Ectodermal cell (in vitro differentiated cells): ENCODE data around the gene KIF17.
A peak's percentile ranks its signal among the peaks of the same experiment; 100 is the strongest.

Source experiments
- H3K27ac ChIP-seq: 2 replicates; pipeline ENCODE4 v1.7.0; 2013; ENCODE audit warnings: mild to moderate bottlenecking, low read depth, low read length; ENCODE audit not compliant: insufficient read depth, poor library complexity, severe bottlenecking
- H3K27me3 ChIP-seq: 2 replicates; pipeline ENCODE4 v1.7.0; 2013; ENCODE audit warnings: mild to moderate bottlenecking, low read length; ENCODE audit not compliant: insufficient read depth, control insufficient read depth, poor library complexity, severe bottlenecking
- H3K36me3 ChIP-seq: one replicate; pipeline ENCODE4 v1.7.0; 2013; ENCODE audit warnings: low read length; ENCODE audit not compliant: control insufficient read depth, insufficient read depth
- H3K4me1 ChIP-seq: one replicate; pipeline ENCODE4 v1.7.0; 2013; ENCODE audit warnings: low read length; ENCODE audit not compliant: control insufficient read depth, insufficient read depth
- H3K4me3 ChIP-seq: 2 replicates; pipeline ENCODE4 v1.7.0; 2013; ENCODE audit warnings: low read depth, low read length, control low read depth; ENCODE audit not compliant: insufficient read depth
- H3K9me3 ChIP-seq: 2 replicates; pipeline ENCODE4 v1.7.0; 2013; ENCODE audit warnings: mild to moderate bottlenecking, low read length, moderate library complexity; ENCODE audit not compliant: control insufficient read depth
- WGBS, 2 experiments: methylation state at CpG; one replicate each; pipeline ENCODE4 v1.1.7; 2013; ENCODE audit warnings: missing lambda C conversion rate in 2 of 2; 5-methylcytosine and 5-hydroxymethylcytosine counted together

The KIF17 gene

DNA sequence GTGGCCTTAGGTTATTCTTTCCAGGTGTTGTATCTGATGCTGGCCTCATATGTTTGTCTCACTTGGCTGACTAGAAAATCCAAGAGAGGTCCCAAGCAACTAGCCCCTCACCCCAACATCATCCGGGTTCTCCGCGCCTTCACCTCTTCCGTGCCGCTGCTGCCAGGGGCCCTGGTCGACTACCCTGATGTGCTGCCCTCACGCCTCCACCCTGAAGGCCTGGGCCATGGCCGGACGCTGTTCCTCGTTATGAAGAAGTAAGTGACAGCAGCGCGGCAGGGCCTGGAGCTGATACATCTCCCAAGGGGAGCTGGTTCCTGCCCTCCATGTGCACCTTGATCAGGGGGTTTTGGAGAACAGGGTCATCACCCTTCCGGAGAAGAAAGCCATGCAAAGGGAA is 73.4 kb downstream of the KIF17 start:
- no peaks in the 10 kb centered on the region for H3K27me3 ChIP-seq
- no peak overlapping the region for H3K27ac ChIP-seq
- H3K4me3 ChIP-seq: no peak overlapping the region
- no peaks in the 10 kb centered on the region for H3K9me3 ChIP-seq
- 94 to 97% methylated on average over 13 of the region's 13 CpGs for WGBS, 2 experiments
- H3K36me3 ChIP-seq: no peaks in the 10 kb centered on the region
- H3K4me1 ChIP-seq: no peaks in the 10 kb centered on the region

DNA sequence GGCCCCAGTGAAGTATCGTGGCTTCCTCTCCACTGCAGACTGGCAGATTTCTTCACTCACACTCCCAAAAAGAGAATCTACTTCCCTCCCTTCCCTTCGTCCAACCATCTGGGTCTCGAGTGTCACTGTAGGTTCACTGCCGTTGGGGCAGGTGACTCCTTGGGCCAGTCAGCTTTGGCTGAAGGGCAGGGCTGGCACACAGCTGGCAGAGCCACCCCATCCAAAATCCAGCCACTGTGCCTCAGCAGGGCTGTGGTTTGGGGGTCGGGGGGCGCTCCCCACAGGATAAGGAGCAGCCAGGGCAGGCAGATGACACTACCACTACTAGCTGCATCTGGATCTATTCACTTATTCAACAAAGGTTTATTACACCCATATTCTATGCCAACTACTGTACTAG is 74.7 kb downstream of the KIF17 start:
- Histone ChIP-seq H3K27me3 (no peaks in the 10 kb centered on the region), H3K36me3 (no peaks in the 10 kb centered on the region), H3K27ac (no peak overlapping the region), H3K4me1 (no peaks in the 10 kb centered on the region), H3K9me3 (no peaks in the 10 kb centered on the region), H3K4me3 (no peak overlapping the region)
- WGBS, 2 experiments: 90 to 93% methylated on average over 6 of the region's 6 CpGs

DNA sequence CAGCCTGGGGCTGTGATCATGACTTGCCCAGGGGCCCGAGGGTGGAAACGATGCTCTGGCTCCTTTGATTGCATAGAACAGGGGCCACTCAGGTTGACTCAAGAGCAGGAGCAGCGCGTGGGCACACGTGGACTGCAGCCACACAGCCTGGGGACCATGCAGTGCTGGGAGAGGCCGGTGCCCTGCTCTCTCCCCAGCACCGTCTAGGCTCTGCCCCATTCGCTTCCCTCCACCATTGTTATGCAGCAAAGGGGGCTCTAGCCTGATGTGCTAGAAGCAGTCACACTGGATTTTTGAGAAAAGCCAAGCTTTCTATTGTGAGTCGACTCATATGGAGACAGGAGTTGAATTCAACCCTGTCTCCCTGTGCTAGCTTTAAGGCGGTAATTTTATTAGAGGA is 75.8 kb downstream of the KIF17 start:
- Histone ChIP-seq H3K36me3 (no peaks in the 10 kb centered on the region), H3K9me3 (no peaks in the 10 kb centered on the region), H3K27ac (no peak overlapping the region), H3K4me1 (no peaks in the 10 kb centered on the region), H3K4me3 (no peak overlapping the region), H3K27me3 (no peaks in the 10 kb centered on the region)
- whole genome bisulfite sequencing, 2 experiments: 71% methylated on average over 10 of the region's 10 CpGs

DNA sequence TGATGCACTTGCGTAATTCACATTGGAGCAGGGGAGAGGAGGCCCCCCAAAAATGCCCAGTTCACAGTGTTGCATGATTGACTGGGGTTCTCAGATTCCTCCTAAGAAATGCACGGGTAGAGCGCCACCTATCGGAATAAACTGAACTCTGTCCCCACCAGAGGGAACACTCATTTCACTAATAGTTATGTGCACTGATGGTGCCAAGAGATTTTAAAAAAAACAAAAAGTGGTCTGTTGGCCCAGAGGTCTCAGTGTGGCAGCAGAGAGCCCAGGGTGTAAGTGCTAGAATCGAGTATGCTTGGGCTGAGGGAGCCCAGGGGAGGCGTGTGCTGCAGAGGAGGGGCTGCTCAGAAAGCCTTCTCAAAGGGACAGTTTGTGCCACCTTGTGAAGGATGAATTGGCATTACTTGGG is 77.6 kb downstream of the KIF17 start:
- H3K27ac ChIP-seq: no peak overlapping the region
- 22 to 24% methylated on average over 6 of the region's 6 CpGs for WGBS, 2 experiments
- no peaks in the 10 kb centered on the region for H3K9me3 ChIP-seq
- H3K36me3 ChIP-seq: no peaks in the 10 kb centered on the region
- no peak overlapping the region for H3K4me3 ChIP-seq
- H3K4me1 ChIP-seq: no peaks in the 10 kb centered on the region
- H3K27me3 ChIP-seq: no peaks in the 10 kb centered on the region

DNA sequence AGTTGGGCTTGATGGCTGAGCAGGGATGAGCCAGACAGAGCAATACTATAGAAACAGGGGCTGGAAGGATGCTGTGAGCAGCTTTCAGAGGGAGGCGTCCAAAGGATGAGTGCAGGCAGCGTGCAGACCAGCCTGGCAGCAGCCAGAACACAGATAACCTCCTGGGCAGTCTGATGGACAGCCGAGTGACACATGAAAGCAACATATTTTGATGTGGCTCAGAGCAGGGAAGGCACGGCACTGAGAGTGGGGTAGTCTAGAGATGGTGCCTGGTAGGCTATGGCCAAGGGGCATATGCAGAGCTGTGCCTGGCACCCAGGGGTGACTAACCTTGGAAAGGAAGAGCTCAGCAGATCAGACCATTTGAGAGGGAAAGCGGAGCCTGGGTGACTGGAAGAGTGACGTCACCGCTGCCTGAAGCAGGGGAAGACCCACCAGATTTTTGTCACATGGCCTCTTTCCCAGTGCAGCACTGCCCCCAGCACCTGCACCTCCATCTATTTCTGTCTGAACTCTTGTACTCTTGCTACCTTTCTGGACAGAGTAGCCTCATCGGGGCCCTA is 80.9 kb downstream of the KIF17 start:
- no peaks in the 10 kb centered on the region for H3K36me3 ChIP-seq
- no peak overlapping the region for H3K27ac ChIP-seq
- no peak overlapping the region for H3K4me3 ChIP-seq
- no peaks in the 10 kb centered on the region for H3K9me3 ChIP-seq
- WGBS, 2 experiments: 91 to 96% methylated on average over 8 of the region's 8 CpGs
- no peaks in the 10 kb centered on the region for H3K4me1 ChIP-seq
- no peaks in the 10 kb centered on the region for H3K27me3 ChIP-seq

DNA sequence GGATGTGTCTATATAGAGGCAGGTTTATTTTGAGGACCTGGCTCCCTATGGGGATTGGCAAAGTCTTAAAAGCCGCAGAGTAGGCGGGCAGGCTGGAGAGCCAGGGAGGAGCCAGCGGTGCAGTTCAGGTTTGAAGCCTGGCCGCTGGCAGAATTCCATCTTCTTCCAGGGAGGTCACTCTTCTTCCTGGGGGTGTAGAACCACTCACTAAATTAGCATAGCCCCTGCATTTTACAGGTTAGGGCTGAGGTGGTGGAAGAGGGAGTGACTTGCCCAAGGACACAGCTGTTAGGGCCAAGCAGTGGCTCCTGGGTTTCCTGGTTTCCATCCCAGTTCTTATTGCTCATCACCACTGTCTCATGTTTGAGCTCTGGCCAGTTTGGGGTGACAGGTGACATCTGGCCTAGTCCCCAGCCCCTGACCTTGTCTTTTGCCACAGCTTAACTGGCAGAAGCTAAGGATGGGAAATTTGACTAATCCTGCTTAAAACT is 83.2 kb downstream of the KIF17 start:
- WGBS, 2 experiments: 2 to 3% methylated on average over 4 of the region's 4 CpGs

DNA sequence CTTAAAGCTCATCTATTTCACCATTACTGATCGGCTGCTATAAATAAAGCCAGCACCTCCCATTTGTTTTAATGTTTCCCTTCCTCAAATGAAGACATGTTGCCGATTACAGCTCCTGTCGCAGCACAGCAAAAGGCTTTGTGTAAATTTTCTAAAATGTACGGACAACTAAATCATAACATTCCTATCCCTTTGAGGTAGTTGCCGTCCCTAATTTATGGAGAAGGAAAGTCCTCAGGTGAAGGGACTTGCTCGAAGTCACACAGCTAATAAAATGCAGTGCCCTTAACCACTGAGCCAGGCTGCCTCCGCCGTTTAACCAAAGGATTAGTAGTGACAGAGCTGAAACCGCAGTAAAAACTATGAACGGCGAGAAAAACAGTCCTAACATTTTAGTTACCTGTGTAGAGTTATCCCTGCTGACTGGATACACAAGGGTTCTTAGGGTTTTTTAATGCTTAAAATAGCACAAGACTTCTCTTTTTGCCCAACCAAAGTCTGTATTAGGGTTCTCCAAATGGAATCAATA is 83.7 kb downstream of the KIF17 start:
- H3K36me3 ChIP-seq: no peaks in the 10 kb centered on the region
- H3K27me3 ChIP-seq: no peaks in the 10 kb centered on the region
- H3K4me3 ChIP-seq: peak overlapping the region; percentile 87
- no peak overlapping the region for H3K27ac ChIP-seq
- 4% methylated on average over 11 of the region's 11 CpGs for WGBS, 2 experiments
- no peaks in the 10 kb centered on the region for H3K4me1 ChIP-seq
- H3K9me3 ChIP-seq: no peaks in the 10 kb centered on the region

More for the DNA sequence above, 83.2 kb downstream of the KIF17 start:
- Histone ChIP-seq H3K4me1 (no peaks in the 10 kb centered on the region), H3K36me3 (no peaks in the 10 kb centered on the region), H3K27me3 (no peaks in the 10 kb centered on the region), H3K9me3 (no peaks in the 10 kb centered on the region), H3K4me3 (peak overlapping the region; percentile 87), H3K27ac (no peak overlapping the region)

DNA sequence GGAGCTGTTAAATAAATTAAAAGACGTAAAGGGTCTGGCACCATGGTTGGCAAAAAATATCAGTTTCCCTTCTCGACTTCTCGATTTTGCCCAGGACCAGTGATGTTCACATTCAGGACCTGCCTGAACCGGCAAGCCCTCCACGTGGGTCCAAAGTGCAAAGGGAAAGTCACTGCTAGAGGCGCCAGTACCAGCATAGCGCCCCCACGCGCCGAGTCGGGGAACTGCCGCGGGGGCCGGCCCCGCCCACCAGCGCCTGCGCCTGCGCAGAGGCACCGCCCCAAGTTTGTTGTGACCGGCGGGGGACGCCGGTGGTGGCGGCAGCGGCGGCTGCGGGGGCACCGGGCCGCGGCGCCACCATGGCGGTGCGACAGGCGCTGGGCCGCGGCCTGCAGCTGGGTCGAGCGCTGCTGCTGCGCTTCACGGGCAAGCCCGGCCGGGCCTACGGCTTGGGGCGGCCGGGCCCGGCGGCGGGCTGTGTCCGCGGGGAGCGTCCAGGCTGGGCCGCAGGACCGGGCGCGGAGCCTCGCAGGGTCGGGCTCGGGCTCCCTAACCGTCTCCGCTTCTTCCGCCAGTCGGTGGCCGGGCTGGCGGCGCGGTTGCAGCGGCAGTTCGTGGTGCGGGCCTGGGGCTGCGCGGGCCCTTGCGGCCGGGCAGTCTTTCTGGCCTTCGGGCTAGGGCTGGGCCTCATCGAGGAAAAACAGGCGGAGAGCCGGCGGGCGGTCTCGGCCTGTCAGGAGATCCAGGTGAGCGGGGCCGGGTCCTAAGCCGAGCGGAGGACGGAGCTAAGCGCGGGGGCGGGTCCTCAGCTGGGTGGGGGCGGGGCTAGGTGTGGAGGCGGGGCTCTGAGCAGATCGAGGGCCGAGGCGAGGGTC is 84.4 kb downstream of the KIF17 start, which contains the start of gene PINK1:
TSS of gene PINK1 (plus strand) at position 269 of the 875 bp plus-strand sequence. CDS start at position 360, 91 bp downstream.
- peak within 1 kb of the TSS; percentile 68 for H3K27ac ChIP-seq
- H3K36me3 ChIP-seq: no peaks in the 10 kb centered on the region
- H3K4me1 ChIP-seq: no peaks in the 10 kb centered on the region
- no peaks in the 10 kb centered on the region for H3K27me3 ChIP-seq
- no peaks in the 10 kb centered on the region for H3K9me3 ChIP-seq
- WGBS, 2 experiments: 3% methylated on average over 93 of the region's 93 CpGs
- H3K4me3 ChIP-seq: peak within 1 kb of the TSS; percentile 87

DNA sequence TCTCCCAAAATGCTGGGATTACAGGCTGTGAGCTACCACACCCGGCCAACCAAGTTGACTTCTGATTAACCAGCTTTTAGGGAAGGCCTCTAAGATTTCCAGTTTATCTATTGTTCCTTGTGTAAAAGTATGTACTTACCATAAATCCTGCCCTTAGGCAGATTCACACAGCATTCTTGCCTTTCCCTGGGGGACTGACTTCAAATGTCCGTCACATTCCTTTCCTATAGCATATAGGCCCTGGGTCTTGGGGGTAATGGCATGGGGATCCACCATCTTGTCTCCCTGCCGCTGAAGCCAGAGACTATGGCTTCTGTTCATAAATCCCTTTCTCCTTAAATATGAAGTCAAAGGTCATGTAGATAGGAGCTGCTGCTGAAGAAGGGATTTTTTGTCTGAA is 85.4 kb downstream of the KIF17 start:
- 92% methylated on average over 2 to 3 of the region's 3 CpGs for WGBS, 2 experiments
- no peak overlapping the region for H3K27ac ChIP-seq
- no peak overlapping the region for H3K4me3 ChIP-seq
- no peaks in the 10 kb centered on the region for H3K27me3 ChIP-seq
- H3K9me3 ChIP-seq: no peaks in the 10 kb centered on the region
- H3K36me3 ChIP-seq: no peaks in the 10 kb centered on the region
- H3K4me1 ChIP-seq: peaks cover 5% of the 10 kb centered on the region

DNA sequence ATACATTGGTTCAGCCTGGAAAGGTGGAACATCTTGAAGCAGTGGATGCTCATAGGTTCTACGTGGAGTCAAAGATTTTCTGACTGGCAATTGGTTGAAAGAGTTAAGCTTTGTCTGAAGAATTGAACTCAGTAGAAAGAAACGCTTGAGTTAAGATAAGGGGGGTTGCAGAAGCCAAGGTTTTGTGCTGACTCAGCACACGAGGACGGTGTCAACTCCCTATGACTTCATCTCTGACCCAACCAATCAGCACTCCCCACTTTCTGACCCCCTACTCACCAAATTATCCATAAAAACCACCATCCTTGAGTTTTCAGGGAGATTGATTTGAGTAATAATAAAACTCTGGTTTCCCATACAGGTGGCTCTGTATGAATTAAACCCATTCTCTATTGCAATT is 87.1 kb downstream of the KIF17 start:
- no peaks in the 10 kb centered on the region for H3K27me3 ChIP-seq
- WGBS, 2 experiments: 85 to 87% methylated on average over 4 of the region's 4 CpGs
- H3K9me3 ChIP-seq: no peaks in the 10 kb centered on the region
- no peak overlapping the region for H3K4me3 ChIP-seq
- peaks cover 5% of the 10 kb centered on the region for H3K4me1 ChIP-seq
- H3K36me3 ChIP-seq: no peaks in the 10 kb centered on the region
- no peak overlapping the region for H3K27ac ChIP-seq
